Sigmoid colon (tissue), 4 donors: ENCODE data around the gene NUP62CL.

Experiments used
- CTCF ChIP-seq, 4 experiments: fragments of 450-650 bp in 3 of 4; fragments of 200-600 bp in 1 of 4; IDR thresholded peaks; one replicate each; pipeline ENCODE4 v1.5.1; 2016 to 2019; ENCODE audit warnings: antibody characterized with exemption in 4 of 4, mild to moderate bottlenecking in 3 of 4, moderate library complexity in 2 of 4
- POLR2A ChIP-seq, 2 donors: fragments of 450-650 bp; IDR thresholded peaks; one replicate each; pipeline ENCODE4 v1.6.1; 2016; ENCODE audit warnings: antibody characterized with exemption in 2 of 2, mild to moderate bottlenecking in 2 of 2, moderate library complexity in 2 of 2
- POLR2AphosphoS5 ChIP-seq, 4 donors: sonication (generic); formaldehyde crosslinking; IDR thresholded peaks; one replicate each; pipeline ENCODE4 v1.6.1; 2017; ENCODE audit warnings: antibody characterized with exemption in 4 of 4

GRCh38 chrX:107199491-107199890 lies 6.7 kb downstream of the NUP62CL start:
- TF ChIP-seq CTCF (IDR thresholded peaks at IDR 0.05) (no peak), POLR2AphosphoS5 (IDR thresholded peaks at IDR 0.05) (no peak), POLR2A (IDR thresholded peaks at IDR 0.05) (no peak)
